ENCODE measurements around the gene STIM1. TPM values are rescaled to one million over a fixed set of nuclear protein-coding genes. Genes with fewer than 3 reads are reported as not detected.
A peak's percentile ranks its signal among the peaks of the same experiment; 100 is the strongest.

STIM1 gene
- total RNA-seq, 1 donor from 2014 or later: 60.8 TPM

- TF ChIP-seq CTCF (IDR thresholded peaks at IDR 0.05; ENCODE audit: insufficient read depth, low read length, severe bottlenecking): no peak
- no peak for DNase-seq (ENCODE audit: low read depth)
- no peak for FAIRE-seq
These were observed 17.7 kb upstream of the STIM1 start for GRCh38 chr11:3837793-3838192.

GRCh38 chr11:3838504-3838903, 17.0 kb upstream of the STIM1 start:
- H3K27me3 ChIP-seq (ENCODE audit: control insufficient read depth, insufficient read depth, low read length): no peaks in the 10 kb centered on the region
- DNase-seq (ENCODE audit: low read depth) (no peak), FAIRE-seq (no peak)
- no peak overlapping the region for H3K4me3 ChIP-seq (ENCODE audit: low read depth, low read length)
- no peak for TF ChIP-seq CTCF (IDR thresholded peaks at IDR 0.05; ENCODE audit: insufficient read depth, low read length, severe bottlenecking)
- peaks cover 2% of the 10 kb centered on the region for H3K36me3 ChIP-seq (ENCODE audit: control insufficient read depth, insufficient read depth, low read length)

More at GRCh38 chr11:3837793-3838192, 17.7 kb upstream of the STIM1 start:
- Histone ChIP-seq H3K36me3 (ENCODE audit: control insufficient read depth, insufficient read depth, low read length) (peaks cover 2% of the 10 kb centered on the region), H3K27me3 (ENCODE audit: control insufficient read depth, insufficient read depth, low read length) (no peaks in the 10 kb centered on the region), H3K4me3 (ENCODE audit: low read depth, low read length) (no peak overlapping the region)

GRCh38 chr11:3840004-3840869, 15.2 kb upstream of the STIM1 start:
- FAIRE-seq: no peak

GRCh38 chr11:3840870-3841425, 14.5 kb upstream of the STIM1 start, which contains the start of gene RHOG:
RHOG (minus strand) TSS chr11:3840959; CDS start chr11:3828138, 12,821 bp downstream.
- no peaks in the 10 kb centered on the region for H3K27me3 ChIP-seq (ENCODE audit: control insufficient read depth, insufficient read depth, low read length)
- TF ChIP-seq CTCF (IDR thresholded peaks at IDR 0.05; ENCODE audit: insufficient read depth, low read length, severe bottlenecking): no peak
- DNase-seq (ENCODE audit: low read depth): peak; percentile 68
- FAIRE-seq: no peak
- H3K36me3 ChIP-seq (ENCODE audit: control insufficient read depth, insufficient read depth, low read length): no peaks in the 10 kb centered on the region
- peak within 1 kb of the TSS; percentile 67 for H3K4me3 ChIP-seq (ENCODE audit: low read depth, low read length)

More at GRCh38 chr11:3840004-3840869, 15.2 kb upstream of the STIM1 start:
- no peak for DNase-seq (ENCODE audit: low read depth)
- H3K36me3 ChIP-seq (ENCODE audit: control insufficient read depth, insufficient read depth, low read length): no peaks in the 10 kb centered on the region
- H3K27me3 ChIP-seq (ENCODE audit: control insufficient read depth, insufficient read depth, low read length): no peaks in the 10 kb centered on the region
- peak overlapping the region; percentile 67 for H3K4me3 ChIP-seq (ENCODE audit: low read depth, low read length)
- no peak for TF ChIP-seq CTCF (IDR thresholded peaks at IDR 0.05; ENCODE audit: insufficient read depth, low read length, severe bottlenecking)

- FAIRE-seq (no peak), DNase-seq (ENCODE audit: low read depth) (peak; percentile 67)
- H3K27me3 ChIP-seq (ENCODE audit: control insufficient read depth, insufficient read depth, low read length): no peaks in the 10 kb centered on the region
- TF ChIP-seq CTCF (IDR thresholded peaks at IDR 0.05; ENCODE audit: insufficient read depth, low read length, severe bottlenecking): peak; percentile 95
- no peaks in the 10 kb centered on the region for H3K36me3 ChIP-seq (ENCODE audit: control insufficient read depth, insufficient read depth, low read length)
- peak overlapping the region; percentile 67 for H3K4me3 ChIP-seq (ENCODE audit: low read depth, low read length)
These were observed 13.8 kb upstream of the STIM1 start for GRCh38 chr11:3841426-3842350.

Measured in bronchial epithelial cell (primary cell).